ENCODE measurements around the gene OLFML2B.
"Not testable (repeated sequence)": the region's sequence is repeated elsewhere in the genome, so short reads cannot be mapped to it uniquely, and the experiment has no call there.

Gene OLFML2B

DNA sequence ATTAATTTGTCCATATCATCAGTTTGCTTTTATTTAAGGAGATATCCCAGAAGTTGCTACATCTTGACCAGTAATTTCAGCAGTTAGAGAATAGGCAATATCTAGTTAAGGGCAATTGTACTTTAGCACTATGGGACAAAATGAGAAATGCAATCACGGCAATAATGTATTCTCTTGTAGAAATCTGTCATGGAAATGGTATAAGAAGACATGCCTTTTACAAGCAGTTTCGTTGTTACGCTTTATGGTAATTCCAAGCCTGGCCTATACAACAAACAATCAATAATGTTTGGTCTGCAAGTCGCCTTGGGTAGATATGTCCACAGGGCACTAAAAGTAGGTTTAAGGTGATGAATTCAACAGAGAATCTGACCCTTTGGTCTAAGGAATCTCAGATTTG lies 44.6 kb upstream of the OLFML2B start:
- TF ChIP-seq, protein P1, sequence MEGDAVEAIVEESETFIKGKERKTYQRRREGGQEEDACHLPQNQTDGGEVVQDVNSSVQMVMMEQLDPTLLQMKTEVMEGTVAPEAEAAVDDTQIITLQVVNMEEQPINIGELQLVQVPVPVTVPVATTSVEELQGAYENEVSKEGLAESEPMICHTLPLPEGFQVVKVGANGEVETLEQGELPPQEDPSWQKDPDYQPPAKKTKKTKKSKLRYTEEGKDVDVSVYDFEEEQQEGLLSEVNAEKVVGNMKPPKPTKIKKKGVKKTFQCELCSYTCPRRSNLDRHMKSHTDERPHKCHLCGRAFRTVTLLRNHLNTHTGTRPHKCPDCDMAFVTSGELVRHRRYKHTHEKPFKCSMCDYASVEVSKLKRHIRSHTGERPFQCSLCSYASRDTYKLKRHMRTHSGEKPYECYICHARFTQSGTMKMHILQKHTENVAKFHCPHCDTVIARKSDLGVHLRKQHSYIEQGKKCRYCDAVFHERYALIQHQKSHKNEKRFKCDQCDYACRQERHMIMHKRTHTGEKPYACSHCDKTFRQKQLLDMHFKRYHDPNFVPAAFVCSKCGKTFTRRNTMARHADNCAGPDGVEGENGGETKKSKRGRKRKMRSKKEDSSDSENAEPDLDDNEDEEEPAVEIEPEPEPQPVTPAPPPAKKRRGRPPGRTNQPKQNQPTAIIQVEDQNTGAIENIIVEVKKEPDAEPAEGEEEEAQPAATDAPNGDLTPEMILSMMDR (IDR thresholded peaks at IDR 0.05; ENCODE audit: control extremely low read depth, extremely low read depth, low read depth, missing control alignments) = no peak
- CTCF ChIA-PET = interaction anchor here (0.9 to 2.8 kb wide), 3 partner anchors 12 to 32 kb away, joined by 3 to 13 read pairs (median 4); no protein-coding TSS in a partner anchor
- POLR2A ChIA-PET = no interaction called here
- no peak for DNase-seq (ENCODE audit: extremely low spot score)

DNA sequence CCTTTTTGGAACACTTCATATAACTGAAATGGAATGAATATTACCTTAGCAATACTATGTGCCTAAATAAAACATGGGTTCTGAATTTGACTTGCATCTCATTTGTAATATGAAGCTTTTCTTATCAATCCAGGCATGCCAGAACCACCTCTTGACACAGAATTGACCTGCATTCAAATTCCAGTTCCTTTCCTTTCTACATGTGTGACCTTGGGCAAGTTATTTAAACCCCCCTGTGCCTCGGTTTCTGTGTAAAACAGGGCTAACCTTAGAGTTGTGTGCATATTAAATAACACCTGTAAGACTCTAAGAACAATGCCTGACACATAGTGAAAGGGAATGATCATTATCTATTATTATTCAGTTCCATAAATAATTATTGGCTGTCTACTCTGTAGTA lies 43.8 kb upstream of the OLFML2B start:
- CTCF ChIA-PET = interaction anchor here (1.2 to 1.9 kb wide), 2 partner anchors 11 to 15 kb away, joined by 3 to 4 read pairs; no protein-coding TSS in a partner anchor
- POLR2A ChIA-PET = no interaction called here

DNA sequence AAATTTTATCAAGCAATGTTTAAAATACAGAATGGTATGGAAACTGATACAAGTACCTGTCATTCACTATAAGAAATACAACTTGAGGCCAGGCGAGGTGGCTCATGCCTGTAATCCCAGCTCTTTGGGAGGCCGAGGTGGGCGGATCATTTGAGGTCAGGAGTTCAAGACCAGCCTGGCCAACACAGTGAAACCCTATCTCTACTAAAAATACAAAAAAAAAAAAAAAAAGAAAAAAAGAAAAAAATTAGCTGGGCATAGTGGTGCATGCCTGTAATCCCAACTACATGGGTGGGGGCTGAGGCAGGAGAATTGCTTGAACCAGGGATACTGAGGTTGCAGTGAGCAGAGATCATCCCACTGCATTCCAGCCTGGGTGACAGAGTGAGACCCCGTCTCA lies 43.2 kb upstream of the OLFML2B start:
- POLR2A ChIA-PET; DNase-seq (ENCODE audit: extremely low spot score): not testable (repeated sequence)
- CTCF ChIA-PET = interaction anchor here (1.1 to 1.9 kb wide), 3 partner anchors 10 to 30 kb away, joined by 3 to 4 read pairs (median 3); no protein-coding TSS in a partner anchor

More for the DNA sequence above, 43.8 kb upstream of the OLFML2B start:
- no peak for DNase-seq (ENCODE audit: extremely low spot score)
- TF ChIP-seq, protein P1 (IDR thresholded peaks at IDR 0.05; ENCODE audit: control extremely low read depth, extremely low read depth, low read depth, missing control alignments) = no peak

DNA sequence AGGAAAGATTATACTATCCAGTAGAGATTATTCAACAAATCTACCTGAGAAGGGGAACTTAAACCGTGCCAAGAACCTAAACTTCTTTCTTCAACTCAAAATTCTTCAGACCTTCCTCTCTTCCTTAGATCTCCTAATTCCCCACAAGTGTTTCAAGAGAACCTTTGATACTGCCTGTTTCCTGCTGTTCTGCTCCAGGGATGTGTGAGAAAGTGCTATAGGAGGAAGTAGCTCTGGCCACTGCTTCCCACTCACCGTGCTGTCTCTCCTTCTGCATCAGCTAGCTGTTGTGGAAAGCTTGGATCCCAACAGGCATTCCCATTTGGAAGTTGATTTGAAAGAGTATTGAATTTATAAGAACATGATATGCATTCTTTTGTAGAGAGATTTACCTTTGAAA lies 41.3 kb upstream of the OLFML2B start:
- no peak for DNase-seq (ENCODE audit: extremely low spot score)
- CTCF ChIA-PET = interaction anchor here (1.7 kb wide), 1 partner anchor 10 kb away, joined by 8 read pairs; no protein-coding TSS in a partner anchor
- TF ChIP-seq, protein P1 (IDR thresholded peaks at IDR 0.05; ENCODE audit: control extremely low read depth, extremely low read depth, low read depth, missing control alignments) = no peak
- POLR2A ChIA-PET = no interaction called here

DNA sequence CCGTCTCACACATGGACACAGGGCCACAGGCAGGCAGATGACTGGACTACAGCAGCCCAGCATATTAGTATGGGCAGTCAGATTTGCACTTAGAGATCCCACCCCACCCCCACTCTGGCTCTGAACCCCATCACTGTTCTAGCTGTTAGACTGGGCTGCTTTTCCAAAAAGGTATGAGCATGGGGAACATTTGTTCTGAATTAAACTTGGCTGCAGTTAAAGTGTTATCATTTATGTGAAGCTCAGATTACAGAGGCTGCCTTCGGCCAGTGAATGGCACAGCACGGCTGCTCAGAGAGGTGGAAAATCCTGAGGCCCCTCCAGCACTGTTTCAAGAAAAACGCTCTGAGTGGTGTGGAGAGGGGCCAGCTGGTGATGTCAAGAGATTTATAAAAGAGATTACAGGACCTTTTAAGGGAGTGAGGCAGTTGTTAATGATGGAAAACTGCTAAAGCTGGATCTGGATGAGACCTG lies 38.9 kb upstream of the OLFML2B start:
- ChIA-PET CTCF (interaction anchor here (1.2 to 2.3 kb wide), 3 partner anchors 25 to 270 kb away, joined by 4 to 7 read pairs (median 5); no protein-coding TSS in a partner anchor), POLR2A (no interaction called here)
- TF ChIP-seq, protein P1 (IDR thresholded peaks at IDR 0.05; ENCODE audit: control extremely low read depth, extremely low read depth, low read depth, missing control alignments) = no peak
- DNase-seq (ENCODE audit: extremely low spot score) = no peak

DNA sequence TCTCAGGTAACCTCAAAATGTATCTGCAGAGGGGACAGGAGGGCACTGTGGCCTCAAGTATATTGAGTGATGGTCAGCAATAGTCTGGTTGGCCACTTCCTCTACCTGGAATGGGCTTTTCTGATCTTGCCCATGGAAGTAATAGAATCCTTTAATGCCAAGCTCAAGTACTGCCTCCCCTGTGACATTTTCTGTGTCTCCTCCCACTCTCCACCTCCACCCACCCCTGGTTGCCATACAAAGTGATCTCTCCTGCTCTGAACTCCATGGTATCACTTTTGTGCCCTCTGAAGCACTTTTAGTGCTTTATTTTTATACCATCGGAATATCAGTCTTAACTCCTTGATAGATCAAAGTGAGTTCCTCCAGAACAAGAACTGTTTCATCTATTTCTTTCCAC lies 36.6 kb upstream of the OLFML2B start:
- POLR2A ChIA-PET = no interaction called here
- TF ChIP-seq, protein P1 (IDR thresholded peaks at IDR 0.05; ENCODE audit: control extremely low read depth, extremely low read depth, low read depth, missing control alignments) = no peak
- DNase-seq (ENCODE audit: extremely low spot score) = no peak
- CTCF ChIA-PET = no interaction called here

DNA sequence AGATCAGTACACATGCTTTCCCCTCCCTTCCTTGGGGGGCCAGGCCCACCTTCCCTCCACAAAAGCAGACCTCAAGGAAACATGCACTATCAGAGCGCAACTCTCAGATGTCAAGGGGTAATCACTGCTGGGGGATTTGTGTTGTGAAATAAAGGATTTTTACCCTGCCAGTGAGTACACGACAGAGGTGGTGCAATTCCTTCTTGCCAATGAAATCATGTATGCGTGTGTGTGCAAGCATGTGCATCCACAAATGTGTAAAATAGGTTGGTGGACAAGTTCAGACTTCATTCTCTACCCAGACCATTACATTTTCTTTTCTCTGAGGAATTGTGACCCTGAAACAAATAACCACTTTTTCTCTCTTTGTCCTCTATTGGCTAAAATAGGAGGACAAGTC lies 36.1 kb upstream of the OLFML2B start:
- DNase-seq (ENCODE audit: extremely low spot score) = no peak
- ChIA-PET POLR2A (no interaction called here), CTCF (no interaction called here)
- TF ChIP-seq, protein P1 (IDR thresholded peaks at IDR 0.05; ENCODE audit: control extremely low read depth, extremely low read depth, low read depth, missing control alignments) = no peak
